Heart left ventricle (tissue), 13 donors: ENCODE measurements around the gene TMEM9.

Experiments
- POLR2A ChIP-seq, 2 donors: fragments of 450-650 bp; IDR thresholded peaks; one replicate each; pipeline ENCODE4 v1.6.1; 2017; ENCODE audit warnings: antibody characterized with exemption in 2 of 2, mild to moderate bottlenecking in 2 of 2, moderate library complexity in 2 of 2
- TF ChIP-seq, protein P1 (sequence below), 12 donors: fragments of 200-600 bp; sonication (generic) in 4 of 12; IDR thresholded peaks; one replicate each; pipeline versions ENCODE4 v1.5.0 to v1.8.0; 2018 to 2022; ENCODE audit warnings: antibody characterized with exemption in 12 of 12, mild to moderate bottlenecking in 5 of 12
- donor health status: ischemic (EF 13 %, LVEDD 7.1; RV severe dilation, severe dysfunction).
- donor health status: DM: no; HTN: yes; CAD: no.
- donor health status: DM: no; HTN: no; CAD: no.
- donor health status: ischemic (EF 25% LVEDD 6.9; RV normal size, moderate dysfunction).
- donor health status: ischemic (EF 25% LVEDD 5.7; RV mildly dilated, moderate dysfunction).
- donor health status: ischemic (EF 35%, LVEDD 5.7; RV mildly dilated, moderate dysfunction).
- donor health status: nonischemic (EF 11% LVEDD 7.7; RV severe dilation, severe dysfunction).
- donor health status: DM: yes; HTN: yes; CAD: no.
- donor health status: PGD.
- donor health status: ischemic (EF 29% LVEDD 5.4; RV normal size, mild dysfunction).
- donor health status: nonischemic (EF 23%, LVEDD 6.1; RV moderate dilation, normal function).

DNA sequence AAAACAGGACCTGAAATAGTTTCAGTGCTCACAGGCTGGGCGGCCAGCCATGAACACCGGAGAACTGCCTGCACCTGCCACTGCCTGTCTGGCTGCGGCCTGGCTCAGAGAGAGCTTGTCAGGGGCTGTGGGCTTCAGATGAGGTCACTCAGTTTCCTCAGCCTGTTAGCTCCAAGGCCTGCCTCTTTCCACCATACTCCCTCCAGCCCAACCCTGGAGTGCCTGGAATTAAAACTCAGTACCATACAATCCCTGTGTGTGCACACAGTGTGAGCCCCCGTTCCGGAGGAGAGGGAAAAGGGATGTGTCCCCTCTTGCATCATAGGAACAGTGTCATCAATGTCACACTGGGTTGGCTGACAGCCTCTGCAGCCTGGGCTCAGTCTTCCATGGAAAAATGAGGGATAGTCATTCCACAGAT is 58.2 kb downstream of the TMEM9 start:
- TF ChIP-seq, protein P1, sequence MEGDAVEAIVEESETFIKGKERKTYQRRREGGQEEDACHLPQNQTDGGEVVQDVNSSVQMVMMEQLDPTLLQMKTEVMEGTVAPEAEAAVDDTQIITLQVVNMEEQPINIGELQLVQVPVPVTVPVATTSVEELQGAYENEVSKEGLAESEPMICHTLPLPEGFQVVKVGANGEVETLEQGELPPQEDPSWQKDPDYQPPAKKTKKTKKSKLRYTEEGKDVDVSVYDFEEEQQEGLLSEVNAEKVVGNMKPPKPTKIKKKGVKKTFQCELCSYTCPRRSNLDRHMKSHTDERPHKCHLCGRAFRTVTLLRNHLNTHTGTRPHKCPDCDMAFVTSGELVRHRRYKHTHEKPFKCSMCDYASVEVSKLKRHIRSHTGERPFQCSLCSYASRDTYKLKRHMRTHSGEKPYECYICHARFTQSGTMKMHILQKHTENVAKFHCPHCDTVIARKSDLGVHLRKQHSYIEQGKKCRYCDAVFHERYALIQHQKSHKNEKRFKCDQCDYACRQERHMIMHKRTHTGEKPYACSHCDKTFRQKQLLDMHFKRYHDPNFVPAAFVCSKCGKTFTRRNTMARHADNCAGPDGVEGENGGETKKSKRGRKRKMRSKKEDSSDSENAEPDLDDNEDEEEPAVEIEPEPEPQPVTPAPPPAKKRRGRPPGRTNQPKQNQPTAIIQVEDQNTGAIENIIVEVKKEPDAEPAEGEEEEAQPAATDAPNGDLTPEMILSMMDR (IDR thresholded peaks at IDR 0.05): no peak
- no peak for TF ChIP-seq POLR2A (IDR thresholded peaks at IDR 0.05)
